Measurements from ENCODE around the gene NEDD9. TPM values are rescaled to one million over a fixed set of nuclear protein-coding genes. Genes with fewer than 3 reads are reported as not detected.

NEDD9 gene
- total RNA-seq, 1 donor from 2014 or later = 107 TPM

DNA sequence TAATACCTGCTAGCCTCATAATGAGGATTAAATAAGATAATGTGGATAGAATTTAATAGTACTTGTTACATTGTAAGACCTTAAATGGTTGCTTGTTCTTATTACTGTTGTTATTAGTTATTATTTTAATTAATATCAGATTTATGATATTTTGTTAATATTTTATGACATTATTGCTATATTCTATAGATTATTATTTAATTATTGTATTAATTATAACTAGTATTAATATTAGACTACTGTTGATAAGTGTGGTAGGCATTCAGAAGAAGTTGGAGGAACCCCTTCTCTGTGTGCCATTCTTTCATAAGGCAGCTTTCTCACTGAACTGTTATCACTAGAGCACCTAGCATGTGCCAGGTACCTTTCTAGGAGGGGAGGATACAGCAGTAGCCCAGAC is 2.6 kb upstream of the NEDD9 start:
- DNase-seq (ENCODE audit: low spot score) = no peak

GRCh38 chr6:11233673-11234573 is 1.5 kb upstream of the NEDD9 start:
- no peak for DNase-seq (ENCODE audit: low spot score)

DNA sequence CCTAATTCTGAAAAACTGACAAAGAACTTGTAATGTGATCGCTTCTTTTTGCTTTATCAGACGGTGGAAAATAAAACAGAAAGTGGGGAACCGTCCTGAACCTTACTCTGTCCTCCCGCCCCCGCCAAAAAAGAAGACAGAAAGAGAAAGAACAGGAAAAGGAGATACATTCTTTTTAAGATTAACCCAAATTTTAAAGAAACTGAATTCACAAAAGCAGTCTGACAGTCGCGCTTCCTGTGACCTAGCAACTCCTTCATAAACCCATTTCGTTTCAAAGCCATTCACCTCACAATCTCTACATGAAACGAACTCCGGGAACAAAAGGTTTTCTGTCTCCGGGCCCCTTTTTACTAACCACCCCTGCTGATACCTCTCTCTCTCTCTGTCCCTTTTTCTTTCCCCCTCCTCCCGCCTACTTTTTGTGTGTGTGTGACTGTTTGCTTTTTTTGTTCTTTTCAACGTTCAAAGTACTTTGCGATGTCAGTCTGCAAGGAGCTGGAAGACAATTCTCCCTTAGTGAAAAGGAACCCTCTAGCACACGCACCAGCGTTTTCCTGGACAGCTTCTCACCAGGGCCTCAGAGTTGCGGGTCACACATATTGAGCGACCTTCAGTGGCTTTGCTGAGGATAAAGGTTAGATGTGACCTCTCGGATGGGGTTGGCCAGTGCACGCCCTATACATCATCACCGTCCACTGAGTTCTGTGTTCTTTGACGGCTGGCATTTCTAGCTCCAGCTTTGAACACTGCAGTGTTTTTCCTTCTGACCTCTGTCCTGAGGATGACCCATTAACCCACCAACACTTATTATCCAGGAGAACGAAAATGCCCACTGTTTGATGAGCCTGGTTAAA is 530 bp upstream of the NEDD9 start:
- DNase-seq (ENCODE audit: low spot score) = no peak

DNA sequence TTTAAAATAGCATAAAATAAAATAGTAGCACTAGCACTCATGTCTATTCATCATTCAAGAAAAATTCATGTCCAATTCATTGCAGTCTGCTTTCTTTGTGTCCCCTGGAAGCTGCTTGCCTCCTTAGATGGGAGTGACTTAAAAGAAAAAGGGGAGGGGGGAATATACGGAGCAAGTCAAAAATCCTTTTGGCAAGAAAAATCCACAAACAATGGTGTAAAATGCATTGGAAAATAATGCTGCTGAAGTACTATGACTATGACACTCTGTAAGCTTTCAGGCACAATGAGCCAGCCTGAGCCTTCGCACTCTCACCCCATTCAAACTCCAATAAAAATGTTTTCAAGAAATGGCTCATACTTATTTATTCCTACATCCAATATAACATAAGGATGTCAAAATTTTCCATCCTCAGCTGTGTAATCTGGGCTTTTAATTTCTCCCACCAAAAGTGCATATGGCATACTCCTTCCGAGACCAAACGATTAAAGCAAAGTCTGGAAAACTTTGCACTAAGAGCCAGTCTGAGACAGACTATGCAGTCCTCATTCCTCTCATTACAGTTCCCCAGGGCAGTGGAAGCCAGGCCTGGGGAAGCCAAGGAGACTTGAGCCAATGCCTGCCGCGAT is 790 bp downstream of the NEDD9 start:
- no peak for DNase-seq (ENCODE audit: low spot score)

DNA sequence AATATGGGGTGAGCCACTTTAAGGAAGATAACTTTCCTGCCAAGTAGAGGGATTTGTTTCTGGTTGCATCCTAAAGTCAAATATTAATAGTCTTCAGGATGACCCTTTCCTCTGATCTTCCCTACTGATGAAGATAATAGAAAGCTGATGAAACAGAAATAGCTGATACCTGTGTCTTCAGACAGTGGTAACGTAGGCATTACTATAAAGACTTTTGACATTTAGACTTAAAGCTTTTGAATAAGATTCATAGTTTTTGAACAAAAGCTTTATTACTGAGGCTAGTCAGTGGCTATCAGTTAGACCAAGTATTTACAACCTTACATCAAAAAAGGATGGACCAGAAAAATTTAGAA is 1.4 kb downstream of the NEDD9 start:
- no peak for DNase-seq (ENCODE audit: low spot score)

DNA sequence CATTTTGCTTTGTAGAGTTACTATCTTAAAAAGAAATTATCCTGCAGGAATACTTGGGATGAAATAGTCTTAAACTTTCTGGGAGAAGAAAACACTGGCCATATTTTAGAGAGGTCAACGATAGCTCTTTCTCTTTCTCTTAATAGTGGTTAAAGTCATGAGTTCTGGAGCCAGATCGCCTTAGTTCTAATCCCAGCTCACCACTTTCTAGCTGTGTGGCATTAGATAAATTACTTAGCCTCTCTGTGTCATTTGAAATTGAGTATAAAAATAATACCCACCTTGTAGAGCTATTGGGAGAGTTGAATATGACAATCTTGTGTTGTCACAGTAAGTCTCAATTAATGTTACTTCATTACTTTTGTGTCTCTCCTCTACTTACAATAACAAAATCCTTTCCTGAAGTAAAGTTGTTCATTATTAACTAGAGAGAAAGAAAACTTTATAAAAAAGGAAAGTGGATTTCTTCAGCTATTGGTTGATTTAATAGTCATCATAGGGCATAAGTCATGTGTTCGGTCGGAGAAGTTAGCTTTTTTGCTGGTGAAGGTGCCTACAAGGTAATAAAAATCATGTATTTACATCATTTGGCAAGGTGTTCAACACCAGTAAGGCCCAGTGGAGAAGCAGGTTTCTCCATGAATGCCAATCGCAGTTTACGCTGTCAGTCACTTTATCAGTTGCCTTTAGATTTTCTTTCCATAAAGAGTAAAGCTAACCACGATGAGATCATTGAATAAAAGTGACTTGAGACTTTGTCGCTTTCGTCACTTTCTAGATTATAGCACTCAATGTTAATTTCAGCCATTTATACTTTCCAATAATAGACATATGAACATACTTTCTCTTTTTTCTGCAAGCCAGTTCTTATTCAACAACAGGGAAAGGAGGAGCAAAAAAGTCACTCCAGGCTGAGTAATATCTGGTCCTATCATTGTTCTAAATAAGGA is 2.0 kb downstream of the NEDD9 start:
- no peak for DNase-seq (ENCODE audit: low spot score)

DNA sequence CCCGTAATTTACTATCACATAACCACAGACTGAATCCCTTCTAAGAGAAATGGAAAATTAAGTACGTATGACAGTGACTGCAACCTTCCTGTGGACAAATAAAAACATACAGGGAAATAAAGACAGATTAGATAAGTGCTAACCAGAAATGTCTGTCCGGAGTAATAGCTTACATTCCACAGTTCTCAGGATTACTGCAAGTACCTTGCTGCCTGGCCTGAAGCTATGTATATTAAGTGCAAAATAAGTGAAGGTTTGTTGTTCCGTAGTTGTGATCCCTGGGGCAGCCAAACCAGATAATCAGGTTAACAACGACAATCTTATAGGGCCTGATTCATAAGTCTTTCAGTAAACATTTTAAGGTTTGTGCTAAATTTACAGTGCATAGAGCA is 2.8 kb downstream of the NEDD9 start:
- DNase-seq (ENCODE audit: low spot score) = no peak

DNA sequence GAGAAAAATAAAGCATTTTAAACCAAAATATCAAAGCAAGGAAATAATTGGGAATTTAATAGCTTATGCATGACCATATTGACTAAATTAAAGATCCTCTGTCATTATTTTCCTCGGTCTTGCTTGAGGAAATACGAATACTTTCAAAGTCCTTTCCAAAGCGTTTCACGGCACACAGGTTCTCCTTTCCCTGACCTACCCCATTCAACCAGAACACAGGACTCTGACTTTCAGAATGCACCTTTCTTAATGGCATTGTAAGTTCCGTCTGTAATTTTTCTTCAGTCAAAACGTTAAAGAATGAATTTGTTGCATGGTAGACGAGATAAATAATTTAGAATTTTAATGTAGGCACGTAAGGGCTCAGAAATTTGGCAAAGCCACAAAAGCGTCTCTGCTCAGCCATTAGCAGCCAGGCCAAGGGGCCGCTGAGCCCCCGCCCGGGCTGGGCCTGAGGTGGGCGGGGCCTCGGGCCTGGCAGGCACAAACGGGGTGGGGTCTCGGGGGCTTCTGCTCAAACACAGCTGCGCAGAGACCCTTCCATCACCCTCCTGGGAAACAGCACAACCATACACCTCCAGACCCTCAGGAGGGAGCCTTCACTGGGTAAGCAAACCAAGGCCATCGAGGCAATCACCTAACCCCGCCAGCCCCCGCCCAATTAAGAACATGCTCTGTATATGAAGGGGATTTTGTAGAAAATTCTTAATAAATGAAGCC is 3.4 kb downstream of the NEDD9 start:
- no peak for DNase-seq (ENCODE audit: low spot score)

DNA sequence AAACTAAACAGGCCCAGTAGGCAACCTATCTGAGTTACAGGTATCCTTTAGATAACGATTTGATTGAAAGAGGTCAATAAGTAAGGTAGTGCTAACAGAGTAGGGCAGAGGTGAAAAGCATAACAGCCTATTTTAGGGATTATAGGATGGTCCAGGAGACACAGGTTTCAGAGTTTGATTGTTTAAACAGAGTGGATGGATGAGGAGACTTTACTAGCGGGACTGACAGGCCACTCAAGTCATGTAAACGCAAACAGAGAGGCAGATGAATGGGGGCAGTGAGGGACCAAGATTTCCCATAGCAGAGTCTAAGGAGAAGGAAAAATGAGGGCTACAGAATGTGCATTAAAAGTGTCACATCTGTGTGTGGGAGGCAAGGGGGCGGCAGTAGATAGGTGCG is 4.8 kb downstream of the NEDD9 start:
- DNase-seq (ENCODE audit: low spot score) = no peak

GRCh38 chr6:11226005-11226404 is 6.5 kb downstream of the NEDD9 start:
- DNase-seq (ENCODE audit: low spot score) = no peak

- DNase-seq (ENCODE audit: low spot score) = no peak
These were observed 7.5 kb downstream of the NEDD9 start for GRCh38 chr6:11224966-11225463.

GRCh38 chr6:11224252-11224965 is 8.1 kb downstream of the NEDD9 start:
- DNase-seq (ENCODE audit: low spot score) = no peak

DNA sequence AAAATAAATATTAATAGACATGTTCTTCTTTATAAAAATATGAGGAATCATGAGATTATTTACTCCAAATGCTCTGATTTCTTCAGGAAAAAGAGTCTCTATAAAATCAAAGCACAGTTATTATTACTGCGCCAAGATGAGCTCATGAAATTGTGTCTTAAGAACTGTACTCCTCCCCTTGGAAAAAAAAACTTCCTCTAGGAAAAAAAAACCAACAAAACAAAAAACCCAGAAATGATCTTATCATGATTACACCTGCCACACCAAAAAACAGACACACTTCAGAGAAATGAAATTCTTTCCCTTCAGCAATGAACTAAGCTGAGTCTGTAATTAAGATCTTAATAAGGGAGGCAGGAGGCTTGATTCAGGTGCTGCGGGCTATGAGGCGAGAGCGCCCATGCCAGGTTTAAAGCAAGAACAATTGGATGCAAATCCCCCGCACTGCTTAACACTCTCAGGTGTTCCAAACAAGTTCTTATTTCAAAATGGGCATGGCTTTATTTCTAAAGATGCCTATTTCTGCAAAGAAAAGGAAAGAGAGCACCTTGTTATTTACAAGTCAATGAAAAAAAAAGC is 9.1 kb downstream of the NEDD9 start:
- no peak for DNase-seq (ENCODE audit: low spot score)

DNA sequence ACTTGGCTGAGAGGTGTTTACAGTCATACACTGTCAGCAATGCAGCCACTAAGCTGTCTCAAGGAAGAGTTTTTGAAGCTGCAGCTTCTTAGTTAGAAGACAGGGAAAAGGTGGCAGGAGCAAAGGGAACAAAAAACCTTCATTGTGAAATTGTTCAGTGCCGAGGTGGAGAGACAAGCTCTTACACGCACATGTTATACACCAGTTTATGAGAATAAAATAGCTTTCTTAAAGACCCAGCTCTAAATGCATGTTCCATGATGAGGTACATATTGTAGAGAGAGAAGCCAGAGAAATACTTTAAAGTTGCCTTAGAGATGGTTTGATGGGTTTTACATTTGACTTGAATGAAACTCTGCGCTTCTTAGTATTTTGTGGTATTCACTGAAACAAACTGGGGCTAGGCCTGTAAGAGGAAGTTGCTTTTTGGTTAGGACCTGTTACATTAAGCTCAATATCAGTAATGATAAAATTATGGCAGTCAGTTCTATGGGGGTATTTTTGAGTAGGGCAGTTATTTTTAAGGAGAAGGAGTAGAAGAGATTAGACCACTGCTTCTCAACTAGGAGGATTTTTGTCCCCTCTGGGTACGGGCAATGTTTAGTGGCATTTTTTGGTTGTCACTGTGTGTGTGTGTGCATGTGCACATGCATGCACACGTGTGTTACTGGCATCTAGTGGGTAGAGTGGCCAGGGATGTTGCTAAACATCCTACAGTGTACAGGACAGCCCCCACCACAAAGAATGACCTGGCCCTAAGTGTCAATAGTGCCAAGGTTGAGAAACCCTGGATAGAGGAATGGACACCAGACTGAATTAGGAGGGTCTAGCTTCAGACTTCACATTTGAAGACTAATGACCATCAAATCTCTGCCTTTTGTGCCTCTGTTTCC is 9.8 kb downstream of the NEDD9 start:
- DNase-seq (ENCODE audit: low spot score) = no peak

- no peak for DNase-seq (ENCODE audit: low spot score)
These were observed 10.7 kb downstream of the NEDD9 start for GRCh38 chr6:11221623-11222384.

DNA sequence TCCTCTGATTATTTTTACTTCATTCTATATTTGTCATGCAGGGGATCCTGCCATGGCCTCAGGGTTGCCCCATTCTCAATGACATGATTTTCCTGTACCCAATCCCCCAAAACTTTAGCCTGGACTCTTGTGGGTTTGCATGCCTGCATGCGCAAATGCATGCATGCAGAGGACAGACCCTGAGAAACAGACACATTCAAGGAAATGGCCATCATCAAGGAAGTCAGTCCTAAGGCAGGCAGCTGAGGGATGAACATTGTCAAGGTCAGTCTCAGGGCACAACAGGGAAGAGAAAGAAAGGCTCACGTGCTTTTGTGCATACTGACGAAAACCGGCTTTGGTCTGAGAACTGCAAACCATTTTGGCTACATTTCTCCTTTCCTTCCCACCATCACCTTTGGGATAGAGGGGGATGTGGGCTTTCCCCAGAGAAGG is 13.1 kb downstream of the NEDD9 start:
- DNase-seq (ENCODE audit: low spot score) = no peak
